ENCODE measurements around the gene C1S. TPM values are rescaled to one million over a fixed set of nuclear protein-coding genes. Genes with fewer than 3 reads are reported as not detected.
A peak's percentile ranks its signal among the peaks of the same experiment; 100 is the strongest.

The C1S gene
- total and polyA plus RNA-seq, 9 of the 15 experiments (the other 6 are each of a cell fraction or from before 2014, with no cell fraction given): 0.08 to 0.84 (median 0.27) TPM

DNA sequence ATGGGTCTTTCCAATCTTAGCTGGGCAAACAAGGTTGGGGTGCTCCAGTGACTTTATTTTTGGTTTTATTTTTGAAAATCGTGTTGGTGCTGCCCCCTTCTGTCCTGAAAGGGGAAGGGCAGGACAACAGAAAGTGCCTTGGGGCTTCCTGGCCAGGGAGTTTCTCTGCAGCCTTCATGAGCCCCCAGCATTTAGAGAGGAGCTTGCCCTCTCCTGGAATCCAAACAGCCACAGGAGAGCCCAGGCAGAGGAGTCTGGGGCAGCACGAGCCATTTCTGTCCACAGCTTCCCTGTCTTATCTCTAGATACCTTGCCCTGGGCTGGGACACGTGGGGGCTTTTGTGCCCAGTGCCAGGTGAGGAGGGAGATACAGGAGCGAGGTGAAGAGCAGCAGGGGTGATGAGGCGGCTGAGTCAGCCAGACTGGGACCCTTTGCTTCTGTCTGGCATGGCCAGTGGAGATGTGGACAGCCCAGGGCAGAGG, 52.9 kb downstream of the C1S start (continued):
- TF ChIP-seq, protein P1, sequence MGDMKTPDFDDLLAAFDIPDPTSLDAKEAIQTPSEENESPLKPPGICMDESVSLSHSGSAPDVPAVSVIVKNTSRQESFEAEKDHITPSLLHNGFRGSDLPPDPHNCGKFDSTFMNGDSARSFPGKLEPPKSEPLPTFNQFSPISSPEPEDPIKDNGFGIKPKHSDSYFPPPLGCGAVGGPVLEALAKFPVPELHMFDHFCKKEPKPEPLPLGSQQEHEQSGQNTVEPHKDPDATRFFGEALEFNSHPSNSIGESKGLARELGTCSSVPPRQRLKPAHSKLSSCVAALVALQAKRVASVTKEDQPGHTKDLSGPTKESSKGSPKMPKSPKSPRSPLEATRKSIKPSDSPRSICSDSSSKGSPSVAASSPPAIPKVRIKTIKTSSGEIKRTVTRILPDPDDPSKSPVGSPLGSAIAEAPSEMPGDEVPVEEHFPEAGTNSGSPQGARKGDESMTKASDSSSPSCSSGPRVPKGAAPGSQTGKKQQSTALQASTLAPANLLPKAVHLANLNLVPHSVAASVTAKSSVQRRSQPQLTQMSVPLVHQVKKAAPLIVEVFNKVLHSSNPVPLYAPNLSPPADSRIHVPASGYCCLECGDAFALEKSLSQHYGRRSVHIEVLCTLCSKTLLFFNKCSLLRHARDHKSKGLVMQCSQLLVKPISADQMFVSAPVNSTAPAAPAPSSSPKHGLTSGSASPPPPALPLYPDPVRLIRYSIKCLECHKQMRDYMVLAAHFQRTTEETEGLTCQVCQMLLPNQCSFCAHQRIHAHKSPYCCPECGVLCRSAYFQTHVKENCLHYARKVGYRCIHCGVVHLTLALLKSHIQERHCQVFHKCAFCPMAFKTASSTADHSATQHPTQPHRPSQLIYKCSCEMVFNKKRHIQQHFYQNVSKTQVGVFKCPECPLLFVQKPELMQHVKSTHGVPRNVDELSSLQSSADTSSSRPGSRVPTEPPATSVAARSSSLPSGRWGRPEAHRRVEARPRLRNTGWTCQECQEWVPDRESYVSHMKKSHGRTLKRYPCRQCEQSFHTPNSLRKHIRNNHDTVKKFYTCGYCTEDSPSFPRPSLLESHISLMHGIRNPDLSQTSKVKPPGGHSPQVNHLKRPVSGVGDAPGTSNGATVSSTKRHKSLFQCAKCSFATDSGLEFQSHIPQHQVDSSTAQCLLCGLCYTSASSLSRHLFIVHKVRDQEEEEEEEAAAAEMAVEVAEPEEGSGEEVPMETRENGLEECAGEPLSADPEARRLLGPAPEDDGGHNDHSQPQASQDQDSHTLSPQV (IDR thresholded peaks at IDR 0.05): 0 out of 2 replicates have a peak, but pooled peaks have one; percentile 22
- TF ChIP-seq, protein P2, sequence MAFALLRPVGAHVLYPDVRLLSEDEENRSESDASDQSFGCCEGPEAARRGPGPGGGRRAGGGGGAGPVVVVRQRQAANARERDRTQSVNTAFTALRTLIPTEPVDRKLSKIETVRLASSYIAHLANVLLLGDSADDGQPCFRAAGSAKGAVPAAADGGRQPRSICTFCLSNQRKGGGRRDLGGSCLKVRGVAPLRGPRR (CRISPR knock-in tag; IDR thresholded peaks at IDR 0.05): no peak
- no peak for TF ChIP-seq FOXA1 (IDR thresholded peaks at IDR 0.05; ENCODE audit: borderline replicate concordance)
- TF ChIP-seq, protein P3, sequence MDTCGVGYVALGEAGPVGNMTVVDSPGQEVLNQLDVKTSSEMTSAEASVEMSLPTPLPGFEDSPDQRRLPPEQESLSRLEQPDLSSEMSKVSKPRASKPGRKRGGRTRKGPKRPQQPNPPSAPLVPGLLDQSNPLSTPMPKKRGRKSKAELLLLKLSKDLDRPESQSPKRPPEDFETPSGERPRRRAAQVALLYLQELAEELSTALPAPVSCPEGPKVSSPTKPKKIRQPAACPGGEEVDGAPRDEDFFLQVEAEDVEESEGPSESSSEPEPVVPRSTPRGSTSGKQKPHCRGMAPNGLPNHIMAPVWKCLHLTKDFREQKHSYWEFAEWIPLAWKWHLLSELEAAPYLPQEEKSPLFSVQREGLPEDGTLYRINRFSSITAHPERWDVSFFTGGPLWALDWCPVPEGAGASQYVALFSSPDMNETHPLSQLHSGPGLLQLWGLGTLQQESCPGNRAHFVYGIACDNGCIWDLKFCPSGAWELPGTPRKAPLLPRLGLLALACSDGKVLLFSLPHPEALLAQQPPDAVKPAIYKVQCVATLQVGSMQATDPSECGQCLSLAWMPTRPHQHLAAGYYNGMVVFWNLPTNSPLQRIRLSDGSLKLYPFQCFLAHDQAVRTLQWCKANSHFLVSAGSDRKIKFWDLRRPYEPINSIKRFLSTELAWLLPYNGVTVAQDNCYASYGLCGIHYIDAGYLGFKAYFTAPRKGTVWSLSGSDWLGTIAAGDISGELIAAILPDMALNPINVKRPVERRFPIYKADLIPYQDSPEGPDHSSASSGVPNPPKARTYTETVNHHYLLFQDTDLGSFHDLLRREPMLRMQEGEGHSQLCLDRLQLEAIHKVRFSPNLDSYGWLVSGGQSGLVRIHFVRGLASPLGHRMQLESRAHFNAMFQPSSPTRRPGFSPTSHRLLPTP (IDR thresholded peaks at IDR 0.05; ENCODE audit: borderline replicate concordance, extremely low read depth, insufficient read length): no peak
- TF ChIP-seq RAD21 (CRISPR knock-in tag; conservative IDR thresholded peaks at IDR 0.05 in 1 of 2, IDR thresholded peaks at IDR 0.05 in 1 of 2): peak; percentile 49 to 55

Measured in K562 (cell line).